ENCODE data around the gene FOXO3. TPM values are rescaled to one million over a fixed set of nuclear protein-coding genes. Genes with fewer than 3 reads are reported as not detected.

Gene FOXO3
- total and polyA plus RNA-seq, 4 donors, result 32.1 to 46.5 (median 40.6) TPM

DNA sequence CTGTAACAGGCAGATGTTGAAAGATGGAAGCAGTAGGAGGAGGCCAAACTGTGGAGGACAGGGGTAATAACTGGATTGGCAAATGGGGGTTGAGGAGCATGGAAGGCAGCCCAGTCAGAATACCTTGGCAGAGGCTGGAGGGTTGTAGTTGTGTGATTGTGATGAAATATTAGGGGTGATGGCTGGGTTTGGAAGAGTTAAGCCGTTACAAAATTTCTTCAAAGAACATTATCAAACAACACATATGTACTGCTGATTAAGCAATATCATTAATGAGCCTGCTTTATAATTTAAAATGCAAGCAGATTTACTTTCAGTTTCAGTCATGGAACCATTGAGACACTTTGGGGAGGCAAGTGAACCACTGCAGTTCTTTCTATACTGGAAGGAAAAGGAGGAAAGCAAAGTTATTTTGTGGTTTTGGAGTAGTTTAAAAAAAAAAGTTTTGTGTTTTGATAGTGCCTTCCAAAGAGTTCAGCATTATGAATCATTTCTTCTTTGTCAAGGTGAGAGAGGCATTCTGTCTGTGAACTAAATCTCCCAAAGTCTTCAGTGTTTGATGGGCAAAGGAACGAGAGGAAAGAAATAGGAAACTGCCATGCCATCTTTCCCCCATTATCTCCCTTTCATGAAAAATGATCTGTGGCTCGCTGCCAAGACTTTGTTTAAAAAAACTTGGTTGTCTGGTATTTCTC, 20.7 kb downstream of the FOXO3 start:
- no peak overlapping the region for H3K4me3 ChIP-seq (ENCODE audit: low read depth, low read length)
- peaks cover 11% of the 10 kb centered on the region for H3K4me1 ChIP-seq (ENCODE audit: control insufficient read depth, insufficient read depth, low read length)
- H3K36me3 ChIP-seq (ENCODE audit: control insufficient read depth, insufficient read depth, low read length), result no peaks in the 10 kb centered on the region
- no CpG with 5 or more reads among the region's 3 CpGs for WGBS (ENCODE audit: insufficient coverage)
- DNase-seq (ENCODE audit: low read depth in 4 of 6, low spot score in 6 of 6), result no peak
- no peaks in the 10 kb centered on the region for H3K9me3 ChIP-seq (ENCODE audit: control insufficient read depth, insufficient read depth, low read length)
- H3K27me3 ChIP-seq (ENCODE audit: control insufficient read depth, insufficient read depth, low read length), result no peaks in the 10 kb centered on the region
- H3K27ac ChIP-seq (ENCODE audit: low read depth, low read length), result no peak overlapping the region

DNA sequence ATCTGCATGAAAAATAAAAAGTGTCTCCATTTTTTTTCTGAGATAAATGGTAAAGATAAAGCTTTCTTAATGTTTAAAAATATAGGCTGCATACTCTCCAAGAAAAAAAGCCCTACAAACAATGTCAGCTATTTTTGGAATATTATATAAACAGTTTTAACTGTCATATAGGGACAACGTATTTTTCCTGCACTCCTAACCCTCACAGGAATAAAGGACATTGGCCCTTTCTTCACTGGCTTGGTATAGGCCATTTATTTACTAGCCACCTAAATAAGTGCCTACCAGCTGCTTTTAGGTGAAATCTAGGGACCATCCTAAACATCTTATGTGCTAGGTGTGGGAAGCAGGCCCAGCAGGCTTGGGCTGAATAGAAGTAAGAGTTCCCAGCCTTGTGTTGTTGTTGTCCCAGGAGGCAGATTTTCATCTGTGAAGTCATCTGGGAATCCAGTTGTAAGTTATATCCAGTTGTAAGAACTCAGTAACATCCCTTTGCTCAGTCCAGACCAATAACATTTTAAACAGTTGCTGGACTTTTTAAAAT, 21.3 kb downstream of the FOXO3 start:
- no peaks in the 10 kb centered on the region for H3K27me3 ChIP-seq (ENCODE audit: control insufficient read depth, insufficient read depth, low read length)
- H3K9me3 ChIP-seq (ENCODE audit: control insufficient read depth, insufficient read depth, low read length), result no peaks in the 10 kb centered on the region
- H3K4me1 ChIP-seq (ENCODE audit: control insufficient read depth, insufficient read depth, low read length), result peaks cover 13% of the 10 kb centered on the region
- no CpG with 5 or more reads among the region's 1 CpG for WGBS (ENCODE audit: insufficient coverage)
- H3K4me3 ChIP-seq (ENCODE audit: low read depth, low read length), result no peak overlapping the region
- H3K27ac ChIP-seq (ENCODE audit: low read depth, low read length), result no peak overlapping the region
- no peaks in the 10 kb centered on the region for H3K36me3 ChIP-seq (ENCODE audit: control insufficient read depth, insufficient read depth, low read length)
- no peak for DNase-seq (ENCODE audit: low read depth in 4 of 6, low spot score in 6 of 6)

DNA sequence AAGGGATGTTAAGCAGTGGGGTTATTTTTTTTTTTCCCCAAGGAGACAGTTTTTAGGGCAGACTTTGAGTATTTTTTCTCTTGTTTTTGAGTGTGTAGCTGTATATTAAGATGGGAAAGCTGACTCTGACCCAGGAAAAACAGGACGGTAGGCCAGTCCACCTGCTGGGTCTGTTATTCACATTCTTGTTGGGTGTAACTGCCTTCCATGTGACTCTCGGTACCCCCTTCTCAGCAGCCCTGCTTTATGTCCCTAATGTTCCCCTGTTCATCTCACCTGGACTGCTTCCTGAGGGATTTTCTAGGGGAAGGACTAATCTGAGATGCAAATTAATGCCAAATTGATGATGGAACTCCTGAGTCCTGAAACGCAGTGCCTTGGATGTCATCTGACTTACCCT, 21.9 kb downstream of the FOXO3 start:
- Histone ChIP-seq H3K4me1 (ENCODE audit: control insufficient read depth, insufficient read depth, low read length) (peaks cover 18% of the 10 kb centered on the region), H3K4me3 (ENCODE audit: low read depth, low read length) (no peak overlapping the region)
- 60% methylated on average over 1 of the region's 3 CpGs for WGBS (ENCODE audit: insufficient coverage)

DNA sequence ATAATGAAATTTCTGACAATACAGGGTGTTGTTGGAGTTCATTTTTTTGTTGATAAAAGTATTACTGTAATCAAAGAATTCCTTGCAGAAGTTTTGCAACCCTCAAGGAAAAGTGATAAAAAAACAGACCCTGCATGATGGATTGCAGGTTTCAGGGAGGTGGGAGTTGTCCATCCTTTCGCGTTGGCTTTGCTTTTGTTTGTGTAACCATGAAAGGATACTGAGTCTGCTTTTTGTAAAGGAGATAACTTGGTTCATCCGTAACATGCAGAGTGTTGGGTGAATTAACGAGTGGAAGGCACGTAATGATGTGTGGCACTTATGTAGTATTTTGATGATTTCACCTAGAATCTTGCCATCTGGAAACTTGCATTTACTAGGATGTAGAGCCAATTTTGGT, 23.6 kb downstream of the FOXO3 start:
- Histone ChIP-seq H3K27me3 (ENCODE audit: control insufficient read depth, insufficient read depth, low read length) (no peaks in the 10 kb centered on the region), H3K27ac (ENCODE audit: low read depth, low read length) (no peak overlapping the region), H3K4me3 (ENCODE audit: low read depth, low read length) (no peak overlapping the region), H3K9me3 (ENCODE audit: control insufficient read depth, insufficient read depth, low read length) (no peaks in the 10 kb centered on the region), H3K36me3 (ENCODE audit: control insufficient read depth, insufficient read depth, low read length) (no peaks in the 10 kb centered on the region), H3K4me1 (ENCODE audit: control insufficient read depth, insufficient read depth, low read length) (peaks cover 22% of the 10 kb centered on the region)
- DNase-seq (ENCODE audit: low read depth in 4 of 6, low spot score in 6 of 6), result no peak
- 79% methylated on average over 5 of the region's 5 CpGs for WGBS (ENCODE audit: insufficient coverage)

More for the DNA sequence above, 21.9 kb downstream of the FOXO3 start:
- no peaks in the 10 kb centered on the region for H3K36me3 ChIP-seq (ENCODE audit: control insufficient read depth, insufficient read depth, low read length)
- no peak for DNase-seq (ENCODE audit: low read depth in 4 of 6, low spot score in 6 of 6)
- H3K27ac ChIP-seq (ENCODE audit: low read depth, low read length), result no peak overlapping the region
- no peaks in the 10 kb centered on the region for H3K27me3 ChIP-seq (ENCODE audit: control insufficient read depth, insufficient read depth, low read length)
- H3K9me3 ChIP-seq (ENCODE audit: control insufficient read depth, insufficient read depth, low read length), result no peaks in the 10 kb centered on the region

DNA sequence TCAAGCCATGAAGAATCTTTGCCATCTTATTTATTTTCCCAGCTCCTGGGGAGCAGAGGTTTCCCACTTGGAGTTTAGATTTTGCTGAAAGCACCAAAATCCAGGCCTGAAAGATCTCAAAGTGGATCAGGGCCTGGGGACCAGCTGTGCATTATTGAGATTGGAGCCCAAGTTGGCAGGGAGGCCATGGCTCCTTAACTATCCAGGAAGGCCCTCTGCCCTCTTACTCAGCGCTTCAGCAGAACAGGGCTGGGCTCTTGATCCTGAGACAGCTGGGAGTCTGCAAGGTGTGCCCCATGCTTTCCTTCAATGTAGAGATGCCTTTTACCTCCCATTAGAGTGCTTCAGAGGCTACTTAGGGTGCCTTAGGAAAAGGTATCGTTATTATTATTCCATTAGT, 24.6 kb downstream of the FOXO3 start:
- no CpG with 5 or more reads among the region's 2 CpGs for WGBS (ENCODE audit: insufficient coverage)
- Histone ChIP-seq H3K4me1 (ENCODE audit: control insufficient read depth, insufficient read depth, low read length) (peaks cover 25% of the 10 kb centered on the region), H3K27ac (ENCODE audit: low read depth, low read length) (no peak overlapping the region), H3K27me3 (ENCODE audit: control insufficient read depth, insufficient read depth, low read length) (no peaks in the 10 kb centered on the region), H3K36me3 (ENCODE audit: control insufficient read depth, insufficient read depth, low read length) (no peaks in the 10 kb centered on the region), H3K9me3 (ENCODE audit: control insufficient read depth, insufficient read depth, low read length) (no peaks in the 10 kb centered on the region), H3K4me3 (ENCODE audit: low read depth, low read length) (no peak overlapping the region)
- DNase-seq (ENCODE audit: low read depth in 4 of 6, low spot score in 6 of 6), result no peak

DNA sequence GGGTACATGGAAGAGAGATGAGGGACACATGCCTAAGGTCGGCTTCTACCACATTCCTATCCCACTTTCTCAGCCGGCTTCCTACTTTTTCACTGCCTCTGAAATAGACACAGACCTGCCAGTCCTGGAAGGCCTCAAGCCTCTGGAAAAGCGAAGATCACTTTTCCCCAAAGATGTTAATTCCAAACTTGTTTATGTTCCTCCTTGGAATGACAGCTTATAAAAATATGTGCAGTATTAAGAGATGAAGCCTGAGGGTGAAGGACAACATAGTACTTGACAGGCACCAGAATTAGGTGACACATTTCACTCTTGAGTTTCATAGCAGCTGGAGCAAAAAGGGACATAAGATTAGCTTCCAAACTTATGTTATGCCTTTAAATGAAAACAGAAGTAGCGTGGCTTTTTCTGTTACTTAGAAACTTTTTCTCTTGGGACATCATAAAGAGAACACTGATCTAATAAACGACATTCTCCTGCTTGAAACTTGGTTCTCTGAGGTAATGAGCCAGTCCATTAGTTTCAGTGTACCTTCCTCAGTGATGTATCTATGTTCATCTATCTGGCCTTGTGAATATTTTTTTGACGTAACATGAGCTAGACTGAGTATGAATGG, 25.3 kb downstream of the FOXO3 start:
- no peaks in the 10 kb centered on the region for H3K36me3 ChIP-seq (ENCODE audit: control insufficient read depth, insufficient read depth, low read length)
- peaks cover 25% of the 10 kb centered on the region for H3K4me1 ChIP-seq (ENCODE audit: control insufficient read depth, insufficient read depth, low read length)
- H3K27ac ChIP-seq (ENCODE audit: low read depth, low read length), result no peak overlapping the region
- no peaks in the 10 kb centered on the region for H3K27me3 ChIP-seq (ENCODE audit: control insufficient read depth, insufficient read depth, low read length)
- DNase-seq (ENCODE audit: low read depth in 4 of 6, low spot score in 6 of 6), result no peak
- 78% methylated on average over 3 of the region's 6 CpGs for WGBS (ENCODE audit: insufficient coverage)
- H3K4me3 ChIP-seq (ENCODE audit: low read depth, low read length), result no peak overlapping the region
- H3K9me3 ChIP-seq (ENCODE audit: control insufficient read depth, insufficient read depth, low read length), result no peaks in the 10 kb centered on the region

DNA sequence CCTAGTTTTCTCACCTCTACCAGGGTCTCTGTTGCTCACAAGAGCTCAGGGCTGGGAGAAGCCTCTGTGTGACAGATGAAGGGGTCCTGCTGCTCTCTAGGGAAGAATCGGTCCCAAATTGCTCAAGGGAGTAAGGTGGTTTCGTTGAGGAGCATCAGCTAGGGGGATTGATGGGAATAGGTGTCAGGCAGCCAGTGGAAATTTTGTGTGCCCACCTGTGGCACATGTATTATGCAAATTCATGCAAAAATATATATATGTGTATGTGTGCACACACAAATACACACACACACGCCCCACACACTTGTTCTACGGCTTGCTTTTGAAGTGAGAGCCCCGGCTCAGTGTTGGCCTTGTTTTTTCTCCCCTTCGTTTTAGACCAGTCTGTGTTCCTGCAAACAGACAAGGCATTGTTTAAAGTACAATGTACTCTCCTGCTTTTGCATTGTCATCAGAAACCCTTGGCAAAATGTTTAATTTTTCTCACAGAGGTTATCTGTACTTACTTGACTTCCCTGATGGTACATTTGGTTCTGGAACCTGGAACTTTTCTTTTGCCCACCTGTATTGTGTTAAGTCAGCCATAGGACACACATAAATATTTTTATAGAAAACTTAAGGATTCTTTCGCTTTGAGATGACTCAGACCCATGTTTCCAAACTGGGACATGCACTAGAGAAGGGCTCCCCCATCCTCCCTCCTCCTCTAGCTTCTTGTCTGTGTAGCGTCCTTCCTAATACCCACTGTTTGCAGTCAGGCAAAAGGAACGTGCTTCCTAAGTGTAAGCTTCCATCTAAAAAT, 26.7 kb downstream of the FOXO3 start:
- no peak overlapping the region for H3K4me3 ChIP-seq (ENCODE audit: low read depth, low read length)
- WGBS (ENCODE audit: insufficient coverage), result 29% methylated on average over 7 of the region's 9 CpGs
- peaks cover 25% of the 10 kb centered on the region for H3K4me1 ChIP-seq (ENCODE audit: control insufficient read depth, insufficient read depth, low read length)

DNA sequence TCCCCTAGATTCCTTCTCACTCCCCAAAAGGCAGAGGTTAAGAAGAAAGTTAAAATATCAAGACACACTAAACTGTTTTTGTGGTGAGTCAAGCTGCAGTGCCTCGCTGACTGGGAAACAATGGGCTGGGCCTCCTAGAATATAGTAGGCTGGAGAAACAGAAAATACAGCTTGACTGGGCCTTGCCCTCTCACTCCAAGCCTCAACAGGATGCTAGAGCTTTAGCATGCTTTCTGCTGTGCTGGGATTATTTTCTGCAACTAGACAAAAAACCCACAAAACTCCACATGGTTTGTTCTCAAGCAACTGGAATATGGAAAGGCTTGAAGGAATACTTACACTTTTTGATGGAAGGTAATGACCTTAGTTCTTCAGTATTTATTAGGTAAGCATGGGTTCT, 27.9 kb downstream of the FOXO3 start:
- Histone ChIP-seq H3K9me3 (ENCODE audit: control insufficient read depth, insufficient read depth, low read length) (no peaks in the 10 kb centered on the region), H3K4me1 (ENCODE audit: control insufficient read depth, insufficient read depth, low read length) (peaks cover 28% of the 10 kb centered on the region), H3K27me3 (ENCODE audit: control insufficient read depth, insufficient read depth, low read length) (no peaks in the 10 kb centered on the region), H3K27ac (ENCODE audit: low read depth, low read length) (peak overlapping the region; percentile 74), H3K4me3 (ENCODE audit: low read depth, low read length) (no peak overlapping the region), H3K36me3 (ENCODE audit: control insufficient read depth, insufficient read depth, low read length) (no peaks in the 10 kb centered on the region)
- WGBS (ENCODE audit: insufficient coverage), result 67% methylated on average over 1 of the region's 1 CpG
- no peak for DNase-seq (ENCODE audit: low read depth in 4 of 6, low spot score in 6 of 6)

More for the DNA sequence above, 26.7 kb downstream of the FOXO3 start:
- Histone ChIP-seq H3K36me3 (ENCODE audit: control insufficient read depth, insufficient read depth, low read length) (no peaks in the 10 kb centered on the region), H3K27me3 (ENCODE audit: control insufficient read depth, insufficient read depth, low read length) (no peaks in the 10 kb centered on the region), H3K9me3 (ENCODE audit: control insufficient read depth, insufficient read depth, low read length) (no peaks in the 10 kb centered on the region), H3K27ac (ENCODE audit: low read depth, low read length) (peak overlapping the region; percentile 26)
- DNase-seq (ENCODE audit: low read depth in 4 of 6, low spot score in 6 of 6), result no peak

DNA sequence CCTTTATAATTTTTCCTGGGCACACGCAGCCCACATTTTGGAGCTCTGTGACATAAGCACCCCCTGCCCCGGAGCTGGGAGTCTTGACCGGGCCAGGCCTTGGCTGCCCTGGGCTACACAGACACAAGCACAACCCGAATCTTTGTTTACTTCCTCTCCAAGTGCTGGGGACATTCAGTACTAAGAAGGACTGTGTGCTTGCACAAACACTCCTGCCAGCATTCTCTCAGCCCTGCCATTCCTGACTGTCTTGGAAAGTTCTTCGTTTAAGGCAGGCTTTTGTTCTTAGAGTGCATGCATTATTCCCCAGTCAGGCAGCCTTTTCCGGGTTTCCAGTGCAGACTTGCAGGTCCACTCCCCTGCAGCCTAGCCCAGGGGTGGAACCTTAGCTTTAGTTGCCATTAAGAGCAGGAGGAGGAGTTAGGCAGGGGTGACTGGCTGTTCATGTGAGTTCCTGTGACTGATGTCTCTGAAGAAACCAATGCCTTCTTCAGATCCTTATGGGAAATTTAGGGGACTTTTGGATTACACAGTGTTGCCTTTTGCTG, 28.6 kb downstream of the FOXO3 start:
- Histone ChIP-seq H3K27ac (ENCODE audit: low read depth, low read length) (peak overlapping the region; percentile 74), H3K36me3 (ENCODE audit: control insufficient read depth, insufficient read depth, low read length) (no peaks in the 10 kb centered on the region), H3K4me3 (ENCODE audit: low read depth, low read length) (no peak overlapping the region), H3K27me3 (ENCODE audit: control insufficient read depth, insufficient read depth, low read length) (no peaks in the 10 kb centered on the region), H3K9me3 (ENCODE audit: control insufficient read depth, insufficient read depth, low read length) (no peaks in the 10 kb centered on the region), H3K4me1 (ENCODE audit: control insufficient read depth, insufficient read depth, low read length) (peaks cover 25% of the 10 kb centered on the region)
- peak in 5 of 6 donors; percentile 36 to 81 (median 52) for DNase-seq (ENCODE audit: low read depth in 4 of 6, low spot score in 6 of 6)
- 28% methylated on average over 3 of the region's 6 CpGs for WGBS (ENCODE audit: insufficient coverage)

Measured in spinal cord (tissue), 10 donors.